Calu3 (cell line): ENCODE measurements around the gene GABARAPL2. TPM values are rescaled to one million over a fixed set of nuclear protein-coding genes. Genes with fewer than 3 reads are reported as not detected.
"Not testable (repeated sequence)": the region's sequence is repeated elsewhere in the genome, so short reads cannot be mapped to it uniquely, and the experiment has no call there.

Experiments
- BruUV-seq: library from RNA; stranded (reverse); fragments of 400-500 nt; replicated peaks from 2 replicates; lab custom pipeline; 2021; lab: Mats Ljungman, UMichigan
- CTCF ChIA-PET: fragments of 300-600 bp; sonication (Branson Sonifier 250); formaldehyde crosslinking; loops from one replicate; lab custom pipeline; 2022; ENCODE audit warnings: antibody characterized with exemption; lab: Charles Lee
- DNase-seq: peaks from one replicate; pipeline ENCODE4 v3.0.0; 2022
- H3K27ac Mint-ChIP-seq: one replicate; pipeline ENCODE4 v1.8.0; 2022; ENCODE audit warnings: mixed read lengths; ENCODE audit not compliant: unreplicated experiment
- H3K27me3 Mint-ChIP-seq: one replicate; pipeline ENCODE4 v1.8.0; 2022; ENCODE audit warnings: mixed read lengths; ENCODE audit not compliant: unreplicated experiment
- H3K36me3 Mint-ChIP-seq: one replicate; pipeline ENCODE4 v1.8.0; 2022; ENCODE audit warnings: mild to moderate bottlenecking, moderate library complexity, mixed read lengths; ENCODE audit not compliant: insufficient read depth, unreplicated experiment
- H3K4me1 Mint-ChIP-seq: one replicate; pipeline ENCODE4 v1.8.0; 2022; ENCODE audit warnings: mild to moderate bottlenecking, low read depth, mixed read lengths; ENCODE audit not compliant: unreplicated experiment
- H3K4me3 Mint-ChIP-seq: one replicate; pipeline ENCODE4 v1.8.0; 2022; ENCODE audit warnings: mild to moderate bottlenecking, low read depth, moderate library complexity, mixed read lengths; ENCODE audit not compliant: unreplicated experiment
- H3K9me3 Mint-ChIP-seq: one replicate; pipeline ENCODE4 v1.8.0; 2022; ENCODE audit warnings: low read depth, mixed read lengths; ENCODE audit not compliant: unreplicated experiment
- intact Hi-C: fragments of 100-400 bp; cut with micrococcal nuclease; formaldehyde crosslinking; loops from one replicate; pipeline ENCODE4 v1.10.0; 2022; ENCODE audit not compliant: unreplicated experiment
- total RNA-seq: library from RNA; stranded (reverse); gene quantifications from 2 replicates; pipeline ENCODE4 v1.2.3, GENCODE V29; 2022
- TF ChIP-seq, protein P1 (sequence below): fragments of 200-600 bp; IDR thresholded peaks from one replicate; pipeline ENCODE4 v1.8.0; 2022; ENCODE audit warnings: antibody characterized with exemption; ENCODE audit not compliant: unreplicated experiment

The GABARAPL2 gene
- total RNA-seq, 1 experiment from 2014 or later, result 112 TPM

DNA sequence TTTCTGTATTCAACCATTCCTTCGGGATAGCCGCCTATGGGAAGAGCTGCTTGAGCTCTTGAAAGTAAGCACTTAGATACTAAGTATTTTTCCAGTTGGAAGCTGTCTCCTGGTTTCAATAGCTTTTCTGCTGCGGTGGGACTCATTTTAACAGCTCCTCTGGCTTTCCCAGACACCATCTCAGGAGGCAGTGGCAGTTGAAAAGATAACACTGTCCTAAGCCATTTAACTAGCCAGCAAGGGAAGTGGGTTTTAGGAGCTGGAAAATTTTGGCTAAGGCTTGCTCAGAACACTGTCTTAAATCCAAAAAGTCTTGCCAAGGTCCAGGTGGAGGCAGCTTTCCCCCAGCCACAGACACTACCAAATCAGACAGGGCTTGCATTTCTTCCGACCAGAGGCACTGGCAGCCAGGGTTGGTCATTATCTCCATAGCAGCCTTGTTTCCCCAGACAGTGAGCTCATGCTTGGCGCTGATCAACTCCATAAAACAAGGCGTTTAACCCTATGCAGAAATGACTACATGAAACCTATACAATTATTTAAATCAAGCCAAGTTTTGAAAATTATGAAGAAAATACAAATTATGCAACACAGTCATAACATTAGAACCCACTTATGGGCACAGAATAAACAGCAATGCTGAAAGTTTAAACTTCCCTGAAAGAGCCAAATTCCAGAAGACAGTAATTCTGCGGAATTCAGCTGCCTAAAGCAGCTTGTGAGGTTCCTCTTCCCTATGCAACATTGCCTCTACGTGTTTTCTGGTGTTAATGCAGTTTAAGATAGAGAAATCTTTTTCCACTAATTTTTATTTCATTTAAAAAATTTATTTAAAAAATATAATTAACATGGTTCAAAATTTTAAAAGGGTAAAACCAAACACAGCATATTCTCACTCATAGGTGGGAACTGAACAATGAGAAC is 25.0 kb downstream of the GABARAPL2 start:
- intact Hi-C loops, result no loop called here
- TF ChIP-seq, protein P1, sequence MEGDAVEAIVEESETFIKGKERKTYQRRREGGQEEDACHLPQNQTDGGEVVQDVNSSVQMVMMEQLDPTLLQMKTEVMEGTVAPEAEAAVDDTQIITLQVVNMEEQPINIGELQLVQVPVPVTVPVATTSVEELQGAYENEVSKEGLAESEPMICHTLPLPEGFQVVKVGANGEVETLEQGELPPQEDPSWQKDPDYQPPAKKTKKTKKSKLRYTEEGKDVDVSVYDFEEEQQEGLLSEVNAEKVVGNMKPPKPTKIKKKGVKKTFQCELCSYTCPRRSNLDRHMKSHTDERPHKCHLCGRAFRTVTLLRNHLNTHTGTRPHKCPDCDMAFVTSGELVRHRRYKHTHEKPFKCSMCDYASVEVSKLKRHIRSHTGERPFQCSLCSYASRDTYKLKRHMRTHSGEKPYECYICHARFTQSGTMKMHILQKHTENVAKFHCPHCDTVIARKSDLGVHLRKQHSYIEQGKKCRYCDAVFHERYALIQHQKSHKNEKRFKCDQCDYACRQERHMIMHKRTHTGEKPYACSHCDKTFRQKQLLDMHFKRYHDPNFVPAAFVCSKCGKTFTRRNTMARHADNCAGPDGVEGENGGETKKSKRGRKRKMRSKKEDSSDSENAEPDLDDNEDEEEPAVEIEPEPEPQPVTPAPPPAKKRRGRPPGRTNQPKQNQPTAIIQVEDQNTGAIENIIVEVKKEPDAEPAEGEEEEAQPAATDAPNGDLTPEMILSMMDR, result no peak
- no peak for DNase-seq
- CTCF ChIA-PET, result no interaction called here
- Mint-ChIP-seq H3K4me3 (no peak overlapping the region), H3K27ac (no peak overlapping the region), H3K4me1 (peaks cover 18% of the 10 kb centered on the region), H3K27me3 (no peaks in the 10 kb centered on the region), H3K36me3 (peaks cover 8% of the 10 kb centered on the region), H3K9me3 (no peaks in the 10 kb centered on the region)
- no TSS peak for BruUV-seq

DNA sequence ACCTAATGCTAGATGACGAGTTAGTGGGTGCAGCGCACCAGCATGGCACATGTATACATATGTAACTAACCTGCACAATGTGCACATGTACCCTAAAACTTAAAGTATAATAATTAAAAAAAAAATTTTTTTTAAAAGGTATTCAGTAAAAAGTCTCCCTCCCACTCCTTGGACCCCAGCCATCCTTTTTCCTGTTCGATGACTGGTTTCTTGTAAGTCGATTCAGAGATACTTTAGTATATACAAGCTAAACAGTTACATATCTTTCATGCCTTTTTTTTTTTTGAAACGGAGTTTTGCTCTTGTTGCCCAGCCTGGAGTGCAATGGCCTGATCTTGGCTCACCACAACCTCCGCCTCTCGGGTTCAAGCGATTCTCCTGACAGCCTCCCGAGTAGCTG is 25.7 kb downstream of the GABARAPL2 start:
- H3K27ac Mint-ChIP-seq, CTCF ChIA-PET, H3K4me3 Mint-ChIP-seq: not testable (repeated sequence)

DNA sequence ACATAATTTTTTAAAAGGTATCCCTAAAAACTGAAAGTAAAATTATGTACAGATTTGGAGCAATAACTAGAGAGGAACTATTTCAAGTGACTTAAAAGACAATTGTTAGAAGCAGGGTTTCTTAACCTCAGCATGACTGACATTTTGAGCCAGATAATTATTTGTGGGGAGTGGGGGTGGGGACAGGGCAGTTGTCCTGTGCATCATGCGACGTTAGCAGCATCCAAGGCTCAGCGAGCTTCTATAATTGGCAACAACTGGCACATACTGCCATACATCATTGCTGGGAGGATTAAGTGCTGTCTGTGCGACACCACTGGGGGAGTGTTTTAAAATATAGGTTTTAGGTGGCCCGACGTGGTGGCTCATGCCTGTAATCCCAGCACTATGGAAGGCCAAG is 27.1 kb downstream of the GABARAPL2 start:
- intact Hi-C loops, result no loop called here
- Mint-ChIP-seq H3K27ac (peak overlapping the region; percentile 84), H3K4me1 (peaks cover 18% of the 10 kb centered on the region), H3K4me3 (no peak overlapping the region), H3K27me3 (no peaks in the 10 kb centered on the region), H3K9me3 (peaks cover 7% of the 10 kb centered on the region), H3K36me3 (peaks cover 19% of the 10 kb centered on the region)
- TF ChIP-seq, protein P1, result no peak
- no peak for DNase-seq
- BruUV-seq, result no TSS peak
- CTCF ChIA-PET, result interaction anchor here (0.5 to 0.9 kb wide), 2 partner anchors 9 to 76 kb away, joined by 3 to 7 read pairs; no protein-coding TSS in a partner anchor

More for the DNA sequence above, 25.7 kb downstream of the GABARAPL2 start:
- H3K4me1 Mint-ChIP-seq, result peaks cover 18% of the 10 kb centered on the region
- intact Hi-C loops, H3K27me3 Mint-ChIP-seq, H3K9me3 Mint-ChIP-seq, BruUV-seq, DNase-seq, H3K36me3 Mint-ChIP-seq: not testable (repeated sequence)

- no TSS peak for BruUV-seq
- H3K4me1 Mint-ChIP-seq, result peaks cover 18% of the 10 kb centered on the region
- CTCF ChIA-PET, result interaction anchor here (0.5 kb wide), 1 partner anchor 77 kb away, joined by 3 read pairs; no protein-coding TSS in a partner anchor
- peak; percentile 40 for DNase-seq
- H3K4me3 Mint-ChIP-seq, result peak overlapping the region; percentile 16
- peaks cover 21% of the 10 kb centered on the region for H3K36me3 Mint-ChIP-seq
- peak overlapping the region; percentile 84 for H3K27ac Mint-ChIP-seq
- intact Hi-C loops, result no loop called here
- H3K9me3 Mint-ChIP-seq, result peaks cover 7% of the 10 kb centered on the region
- TF ChIP-seq, protein P1, result no peak
- no peaks in the 10 kb centered on the region for H3K27me3 Mint-ChIP-seq
Observed at GRCh38 chr16:75593825-75594820, 27.9 kb downstream of the GABARAPL2 start.
